GM06990 (cell line): ENCODE data around the gene YTHDF2.

ENCODE experiments used
- DNase-seq: peaks from one replicate; pipeline ENCODE4 v3.0.0-alpha.2; 2011; ENCODE audit not compliant: insufficient read length; ENCODE audit errors: extremely low read depth
- H3K27me3 ChIP-seq: replicated peaks from 2 replicates; pipeline ENCODE4 v1.6.0; 2011; ENCODE audit warnings: low read length; ENCODE audit not compliant: control insufficient read depth, insufficient read depth
- H3K36me3 ChIP-seq: 2 replicates; pipeline ENCODE4 v1.5.1; 2011; ENCODE audit warnings: low read length; ENCODE audit not compliant: control insufficient read depth, insufficient read depth
- H3K4me3 ChIP-seq: replicated peaks from 2 replicates; pipeline ENCODE4 v1.5.1; 2011; ENCODE audit warnings: low read depth, mild to moderate bottlenecking, control low read depth, low read length
- CTCF ChIP-seq: IDR thresholded peaks from 2 replicates; pipeline ENCODE4 v1.5.1; 2011; ENCODE audit warnings: low read length, control low read depth, mild to moderate bottlenecking, inconsistent platforms; ENCODE audit not compliant: insufficient read depth, poor library complexity, severe bottlenecking

YTHDF2 gene

GRCh38 chr1:28815533-28816185, 78.9 kb downstream of the YTHDF2 start:
- no peak for TF ChIP-seq CTCF
- DNase-seq = no peak
- H3K27me3 ChIP-seq = no peaks in the 10 kb centered on the region; the same call in 1 of the 2 replicates
- no peak overlapping the region for H3K4me3 ChIP-seq
- no peaks in the 10 kb centered on the region for H3K36me3 ChIP-seq

- Histone ChIP-seq H3K4me3 (no peak overlapping the region), H3K27me3 (no peaks in the 10 kb centered on the region), H3K36me3 (no peaks in the 10 kb centered on the region)
- no peak for TF ChIP-seq CTCF
- DNase-seq = no peak
Measured at GRCh38 chr1:28817133-28817532, 80.4 kb downstream of the YTHDF2 start.

- Histone ChIP-seq H3K4me3 (no peak overlapping the region), H3K27me3 (no peaks in the 10 kb centered on the region), H3K36me3 (no peaks in the 10 kb centered on the region)
- DNase-seq = no peak
- no peak for TF ChIP-seq CTCF
Measured at GRCh38 chr1:28819020-28819419, 82.3 kb downstream of the YTHDF2 start.
